K562 treated with DMSO at 1 percent for 4 hours (cell line): ENCODE data around the gene ST6GAL2. TPM values are rescaled to one million over a fixed set of nuclear protein-coding genes. Genes with fewer than 3 reads are reported as not detected.

Source experiments
- total RNA-seq: library from RNA; unstranded; fragments of 300-600 nt; gene quantifications from 2 replicates; pipeline ENCODE4 v1.2.3, GENCODE V29; 2022; ENCODE audit not compliant: insufficient read depth

The ST6GAL2 gene
- not detected in 2 replicates for total RNA-seq

GRCh38 chr2:106885971-106886915 is at the start of gene ST6GAL2:
Gene ST6GAL2 (minus strand): TSS chr2:106886167. CDS start chr2:106843977, 42,190 bp downstream.

